HepG2 (cell line): ENCODE results near the gene HSD3B7. TPM values are rescaled to one million over a fixed set of nuclear protein-coding genes. Genes with fewer than 3 reads are reported as not detected.

Experiments used
- AGO2 ChIP-seq: fragments of 200-400 bp; formaldehyde crosslinking; optimal IDR thresholded peaks from 2 replicates; pipeline ENCODE3; 2017; ENCODE audit warnings: mild to moderate bottlenecking, low read depth, low read length, moderate library complexity
- FOXM1 ChIP-seq: sonication (generic); formaldehyde crosslinking; IDR thresholded peaks from 2 replicates; pipeline ENCODE4 v1.5.0; 2020; ENCODE audit warnings: missing genetic modification reagents
- GFI1 ChIP-seq: sonication (generic); formaldehyde crosslinking; IDR thresholded peaks from 2 replicates; pipeline ENCODE4 v1.5.0; 2020; ENCODE audit warnings: missing genetic modification reagents, mild to moderate bottlenecking, borderline replicate concordance
- HNRNPH1 ChIP-seq: fragments of 200-400 bp; formaldehyde crosslinking; optimal IDR thresholded peaks from 2 replicates; pipeline ENCODE3; 2017; ENCODE audit warnings: mild to moderate bottlenecking, low read depth, low read length
- JUNB ChIP-seq: sonication (generic); formaldehyde crosslinking; IDR thresholded peaks from 2 replicates; pipeline ENCODE4 v1.8.0; 2022; ENCODE audit warnings: missing genetic modification reagents, mild to moderate bottlenecking, borderline replicate concordance
- LCORL ChIP-seq, 2 experiments: fragments of 450-650 bp in 1 of 2; sonication (generic) in 1 of 2; formaldehyde crosslinking in 1 of 2; IDR thresholded peaks; 2 replicates each; pipeline versions ENCODE4 v1.5.0 to v1.6.1; 2017 to 2020; ENCODE audit warnings: antibody characterized with exemption in 1 of 2, missing genetic modification reagents in 1 of 2
- MXD3 ChIP-seq: IDR thresholded peaks from 2 replicates; pipeline ENCODE4 v1.6.1; 2016; ENCODE audit warnings: mild to moderate bottlenecking, missing biosample characterization, missing genetic modification reagents
- PITX1 ChIP-seq: sonication (generic); formaldehyde crosslinking; IDR thresholded peaks from 2 replicates; pipeline ENCODE4 v1.5.1; 2020; ENCODE audit warnings: mild to moderate bottlenecking, missing genetic modification reagents
- PTBP1 ChIP-seq: fragments of 200-400 bp; formaldehyde crosslinking; IDR thresholded peaks from 2 replicates; pipeline ENCODE4 v1.6.1; 2018; ENCODE audit warnings: low read length, low read depth; ENCODE audit not compliant: poor library complexity, severe bottlenecking
- SIX1 ChIP-seq: sonication (generic); formaldehyde crosslinking; IDR thresholded peaks from 2 replicates; pipeline ENCODE4 v1.4.0; 2020; ENCODE audit warnings: missing genetic modification reagents, borderline replicate concordance
- SMAD3 ChIP-seq: sonication (generic); formaldehyde crosslinking; IDR thresholded peaks from 2 replicates; pipeline ENCODE4 v1.4.0; 2020; ENCODE audit warnings: missing genetic modification reagents
- STAT5B ChIP-seq: sonication (generic); formaldehyde crosslinking; IDR thresholded peaks from 2 replicates; pipeline ENCODE4 v1.4.0; 2020; ENCODE audit warnings: missing genetic modification reagents
- TCF7L2 ChIP-seq: IDR thresholded peaks from 2 replicates; pipeline ENCODE4 v1.6.1; 2011; ENCODE audit warnings: mild to moderate bottlenecking, low read depth, low read length, moderate library complexity
- TEAD2 ChIP-seq: sonication (generic); formaldehyde crosslinking; IDR thresholded peaks from 2 replicates; pipeline ENCODE4 v1.9.0; 2021; ENCODE audit warnings: missing genetic modification reagents
- UBTF ChIP-seq: sonication (generic); formaldehyde crosslinking; IDR thresholded peaks from 2 replicates; pipeline ENCODE4 v1.4.0; 2020; ENCODE audit warnings: mild to moderate bottlenecking, missing genetic modification reagents
- ZNF383 ChIP-seq: sonication (generic); formaldehyde crosslinking; IDR thresholded peaks from 2 replicates; pipeline ENCODE4 v1.4.0; 2020; ENCODE audit warnings: missing genetic modification reagents, mild to moderate bottlenecking, borderline replicate concordance
- ZNF562 ChIP-seq: sonication (generic); formaldehyde crosslinking; IDR thresholded peaks from 2 replicates; pipeline ENCODE4 v1.8.0; 2022; ENCODE audit warnings: missing genetic modification reagents, borderline replicate concordance
- ZNF749 ChIP-seq: sonication (generic); formaldehyde crosslinking; IDR thresholded peaks from 2 replicates; pipeline ENCODE4 v1.8.0; 2022; ENCODE audit warnings: mild to moderate bottlenecking, missing genetic modification reagents, moderate library complexity, borderline replicate concordance
- polyA plus RNA-seq, 8 experiments: library from polyadenylated mRNA; depleted of rRNA in 3 of 8; stranded (reverse) in 7 of 8; unstranded in 1 of 8; fragments of >200 nt; fragmentation: Illumina TruSeq in 4 of 8; extraction: Trizol in 4 of 8; gene quantifications; 2 replicates each; pipeline versions ENCODE4 v1.2.1 to v1.2.3, GENCODE V29; 2011 to 2016; ENCODE audit warnings: low read depth in 4 of 8, missing spikeins in 1 of 8, mixed read lengths in 1 of 8; ENCODE audit not compliant: insufficient read depth in 1 of 8
- total RNA-seq, 5 experiments: library from RNA; depleted of rRNA; stranded (reverse); fragments of >200 nt; fragmentation: Illumina TruSeq; extraction: Trizol; gene quantifications; 2 replicates each; pipeline ENCODE4 v1.2.3, GENCODE V29; 2016; ENCODE audit warnings: low read depth in 1 of 5
- TF ChIP-seq, protein P1 (sequence below): IDR thresholded peaks from 2 replicates; pipeline ENCODE4 v1.6.1; 2016; ENCODE audit warnings: control low read depth
- TF ChIP-seq, protein P2 (sequence below): sonication (generic); formaldehyde crosslinking; IDR thresholded peaks from 2 replicates; pipeline ENCODE4 v1.8.1; 2022; ENCODE audit warnings: mild to moderate bottlenecking, missing genetic modification reagents
- TF ChIP-seq, protein P3 (sequence below): IDR thresholded peaks from 2 replicates; pipeline ENCODE4 v1.6.1; 2016
- TF ChIP-seq, protein P4 (sequence below): sonication (generic); formaldehyde crosslinking; conservative IDR thresholded peaks from 2 replicates; pipeline ENCODE4 v1.8.0; 2022; ENCODE audit warnings: missing genetic modification reagents

HSD3B7 gene
- total and polyA plus RNA-seq, 2 of the 13 experiments (the other 11 are each of a cell fraction or from before 2014, with no cell fraction given) = 32.9 to 69.7 TPM

DNA sequence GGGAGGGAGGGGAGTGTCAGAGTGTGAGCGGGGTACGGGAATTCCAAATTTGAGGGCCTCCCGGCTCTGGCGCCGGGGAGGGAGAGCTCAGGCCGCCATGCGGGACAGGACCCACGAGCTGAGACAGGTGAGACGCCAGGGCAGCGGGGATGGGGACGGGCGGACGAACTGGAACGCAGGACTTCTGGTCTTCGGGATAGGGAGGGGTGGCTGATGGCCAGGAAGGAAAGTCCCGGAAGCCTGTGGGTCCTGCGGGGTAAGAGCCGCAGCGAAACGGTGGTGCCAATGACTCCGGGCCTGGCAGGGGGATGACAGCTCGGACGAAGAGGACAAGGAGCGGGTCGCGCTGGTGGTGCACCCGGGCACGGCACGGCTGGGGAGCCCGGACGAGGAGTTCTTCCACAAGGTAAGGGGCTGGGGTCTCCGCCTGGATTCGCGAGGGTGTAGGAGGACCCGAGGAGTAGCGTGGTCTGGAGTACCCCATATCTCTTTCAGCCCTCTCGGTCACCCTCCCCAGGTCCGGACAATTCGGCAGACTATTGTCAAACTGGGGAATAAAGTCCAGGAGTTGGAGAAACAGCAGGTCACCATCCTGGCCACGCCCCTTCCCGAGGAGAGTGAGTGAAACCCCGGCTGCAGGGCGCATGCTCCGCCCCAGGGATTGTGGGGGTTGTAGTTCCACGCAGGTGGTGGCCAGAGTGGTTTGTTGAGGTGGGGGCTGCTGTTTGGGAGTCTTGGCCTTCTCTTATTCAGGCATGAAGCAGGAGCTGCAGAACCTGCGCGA is 48.9 kb downstream of the HSD3B7 start (continued):
- TF ChIP-seq SIX1 (CRISPR knock-in tag) (no peak), FOXM1 (CRISPR knock-in tag) (no peak), PTBP1 (no peak), UBTF (0 out of 2 replicates have a peak, but pooled peaks have one; percentile 7), STAT5B (CRISPR knock-in tag) (no peak), AGO2 (peak; percentile 77), JUNB (CRISPR knock-in tag) (no peak), HNRNPH1 (no peak), LCORL (IDR thresholded peaks at IDR 0.05) (no peak), LCORL (CRISPR knock-in tag; IDR thresholded peaks at IDR 0.05) (peak; percentile 12; the same call in 1 of the 2 replicates), ZNF383 (CRISPR knock-in tag) (no peak), ZNF562 (CRISPR knock-in tag) (no peak), PITX1 (CRISPR knock-in tag) (peak; percentile 65; the same call in 1 of the 2 replicates), TEAD2 (no peak), SMAD3 (CRISPR knock-in tag) (peak; percentile 48; the same call in 1 of the 2 replicates), TCF7L2 (no peak), MXD3 (peak; percentile 54; the same call in 1 of the 2 replicates), ZNF749 (CRISPR knock-in tag) (no peak), GFI1 (CRISPR knock-in tag) (0 out of 2 replicates have a peak, but pooled peaks have one; percentile 36)
- TF ChIP-seq, protein P1, sequence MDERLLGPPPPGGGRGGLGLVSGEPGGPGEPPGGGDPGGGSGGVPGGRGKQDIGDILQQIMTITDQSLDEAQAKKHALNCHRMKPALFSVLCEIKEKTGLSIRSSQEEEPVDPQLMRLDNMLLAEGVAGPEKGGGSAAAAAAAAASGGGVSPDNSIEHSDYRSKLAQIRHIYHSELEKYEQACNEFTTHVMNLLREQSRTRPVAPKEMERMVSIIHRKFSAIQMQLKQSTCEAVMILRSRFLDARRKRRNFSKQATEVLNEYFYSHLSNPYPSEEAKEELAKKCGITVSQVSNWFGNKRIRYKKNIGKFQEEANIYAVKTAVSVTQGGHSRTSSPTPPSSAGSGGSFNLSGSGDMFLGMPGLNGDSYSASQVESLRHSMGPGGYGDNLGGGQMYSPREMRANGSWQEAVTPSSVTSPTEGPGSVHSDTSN (CRISPR knock-in tag) = no peak
- TF ChIP-seq, protein P2, sequence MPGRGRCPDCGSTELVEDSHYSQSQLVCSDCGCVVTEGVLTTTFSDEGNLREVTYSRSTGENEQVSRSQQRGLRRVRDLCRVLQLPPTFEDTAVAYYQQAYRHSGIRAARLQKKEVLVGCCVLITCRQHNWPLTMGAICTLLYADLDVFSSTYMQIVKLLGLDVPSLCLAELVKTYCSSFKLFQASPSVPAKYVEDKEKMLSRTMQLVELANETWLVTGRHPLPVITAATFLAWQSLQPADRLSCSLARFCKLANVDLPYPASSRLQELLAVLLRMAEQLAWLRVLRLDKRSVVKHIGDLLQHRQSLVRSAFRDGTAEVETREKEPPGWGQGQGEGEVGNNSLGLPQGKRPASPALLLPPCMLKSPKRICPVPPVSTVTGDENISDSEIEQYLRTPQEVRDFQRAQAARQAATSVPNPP (CRISPR knock-in tag) = no peak
- TF ChIP-seq, protein P3, sequence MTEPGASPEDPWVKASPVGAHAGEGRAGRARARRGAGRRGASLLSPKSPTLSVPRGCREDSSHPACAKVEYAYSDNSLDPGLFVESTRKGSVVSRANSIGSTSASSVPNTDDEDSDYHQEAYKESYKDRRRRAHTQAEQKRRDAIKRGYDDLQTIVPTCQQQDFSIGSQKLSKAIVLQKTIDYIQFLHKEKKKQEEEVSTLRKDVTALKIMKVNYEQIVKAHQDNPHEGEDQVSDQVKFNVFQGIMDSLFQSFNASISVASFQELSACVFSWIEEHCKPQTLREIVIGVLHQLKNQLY = no peak; the same call in 1 of the 2 replicates
- TF ChIP-seq, protein P4, sequence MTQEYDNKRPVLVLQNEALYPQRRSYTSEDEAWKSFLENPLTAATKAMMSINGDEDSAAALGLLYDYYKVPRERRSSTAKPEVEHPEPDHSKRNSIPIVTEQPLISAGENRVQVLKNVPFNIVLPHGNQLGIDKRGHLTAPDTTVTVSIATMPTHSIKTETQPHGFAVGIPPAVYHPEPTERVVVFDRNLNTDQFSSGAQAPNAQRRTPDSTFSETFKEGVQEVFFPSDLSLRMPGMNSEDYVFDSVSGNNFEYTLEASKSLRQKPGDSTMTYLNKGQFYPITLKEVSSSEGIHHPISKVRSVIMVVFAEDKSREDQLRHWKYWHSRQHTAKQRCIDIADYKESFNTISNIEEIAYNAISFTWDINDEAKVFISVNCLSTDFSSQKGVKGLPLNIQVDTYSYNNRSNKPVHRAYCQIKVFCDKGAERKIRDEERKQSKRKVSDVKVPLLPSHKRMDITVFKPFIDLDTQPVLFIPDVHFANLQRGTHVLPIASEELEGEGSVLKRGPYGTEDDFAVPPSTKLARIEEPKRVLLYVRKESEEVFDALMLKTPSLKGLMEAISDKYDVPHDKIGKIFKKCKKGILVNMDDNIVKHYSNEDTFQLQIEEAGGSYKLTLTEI (CRISPR knock-in tag) = no peak
